HG03439 (cell line): ENCODE results near the gene AIDA.
"Not testable (repeated sequence)": the region's sequence is repeated elsewhere in the genome, so short reads cannot be mapped to it uniquely, and the experiment has no call there.

ENCODE experiments used
- ATAC-seq: cut with Tn5 transposase; IDR thresholded peaks from one replicate; pipeline ENCODE4 v1.9.1; 2021; ENCODE audit warnings: mild to moderate bottlenecking, moderate library complexity; ENCODE audit not compliant: unreplicated experiment

The AIDA gene

GRCh38 chr1:222712253-222713090 lies at the start of gene AIDA, which contains the start of gene BROX:
Gene AIDA (minus strand): TSS chr1:222712491. CDS start chr1:222712317, 174 bp downstream.
Gene BROX (plus strand): TSS chr1:222712564. CDS start chr1:222715700, 3,136 bp downstream.
- peak; percentile 85 for ATAC-seq

DNA sequence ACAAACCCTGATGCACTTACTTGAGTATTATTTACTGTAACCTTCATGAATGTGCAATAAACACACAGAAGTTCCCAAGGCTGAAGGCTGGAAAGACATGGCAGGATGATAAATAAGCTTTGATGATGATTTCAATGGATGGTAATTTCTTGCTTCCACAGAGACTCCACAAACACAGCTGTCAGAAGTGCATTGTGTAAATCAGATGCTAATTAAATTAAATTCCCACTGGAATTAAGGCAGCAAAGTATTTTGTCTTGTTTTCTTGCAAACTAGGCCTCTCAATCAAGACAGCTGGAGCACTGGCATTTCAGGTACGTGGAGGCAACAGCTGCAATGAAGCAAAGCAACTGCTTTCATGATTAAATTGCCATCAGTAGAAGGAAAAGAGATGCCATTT lies 48.8 kb upstream of the AIDA start:
- no peak for ATAC-seq

DNA sequence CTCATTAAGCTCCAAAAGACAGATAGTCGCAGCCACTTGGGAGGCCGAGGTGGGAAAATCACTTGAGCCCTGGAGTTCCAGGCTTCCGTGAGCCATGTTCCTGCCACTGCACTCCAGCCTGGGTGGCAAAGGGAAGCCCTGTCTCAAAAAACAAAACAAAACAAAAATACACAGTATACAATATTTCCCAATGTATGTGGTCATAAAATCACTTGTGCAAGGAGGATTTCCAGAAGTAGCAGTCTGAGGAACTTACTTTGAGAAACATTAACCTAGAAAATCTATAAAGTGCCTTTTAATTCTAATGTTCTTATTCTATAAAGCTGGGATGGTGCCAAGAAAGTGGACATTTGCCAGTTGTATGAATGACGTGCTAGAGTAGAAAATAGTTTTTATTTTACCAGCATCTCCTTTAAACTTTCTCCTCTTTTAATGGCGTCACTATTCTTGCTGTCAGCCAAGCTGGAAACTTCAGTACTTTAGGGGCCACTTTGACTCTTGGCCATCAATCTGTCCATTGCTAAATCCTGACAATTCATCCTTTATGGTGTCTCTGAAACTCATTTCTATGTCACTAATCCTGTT lies 47.3 kb upstream of the AIDA start:
- ATAC-seq = no peak

DNA sequence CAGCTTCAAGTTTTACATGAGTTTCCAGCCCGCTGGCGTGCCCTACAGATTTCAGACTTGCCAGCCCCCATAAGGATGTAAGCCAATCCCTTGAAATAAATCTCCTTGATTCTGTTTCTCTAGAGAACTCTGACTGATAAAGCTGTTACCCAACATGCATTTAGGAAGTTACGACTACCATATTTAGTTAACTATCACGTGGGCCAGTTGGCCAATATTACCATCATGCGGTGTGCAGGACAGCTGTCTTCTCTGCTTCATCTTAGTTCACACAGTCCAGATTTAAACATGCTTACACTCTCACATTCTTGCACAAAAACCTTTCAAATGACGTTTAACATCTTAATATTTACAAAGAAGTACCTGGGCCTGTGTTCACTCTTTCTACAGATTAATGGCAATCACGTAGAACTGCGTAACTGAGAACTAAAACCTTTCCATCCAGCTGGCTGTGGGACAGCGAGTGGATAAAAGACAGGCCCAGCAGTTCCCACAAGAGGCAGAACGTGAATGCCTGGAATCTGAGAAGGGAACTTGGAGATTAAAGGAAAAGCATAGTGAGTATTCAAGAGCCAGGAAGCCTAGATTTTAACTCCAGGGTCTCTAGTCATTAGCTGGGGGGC lies 45.5 kb upstream of the AIDA start:
- no peak for ATAC-seq

- no peak for ATAC-seq
Measured at GRCh38 chr1:222754366-222755139, 42.3 kb upstream of the AIDA start.

DNA sequence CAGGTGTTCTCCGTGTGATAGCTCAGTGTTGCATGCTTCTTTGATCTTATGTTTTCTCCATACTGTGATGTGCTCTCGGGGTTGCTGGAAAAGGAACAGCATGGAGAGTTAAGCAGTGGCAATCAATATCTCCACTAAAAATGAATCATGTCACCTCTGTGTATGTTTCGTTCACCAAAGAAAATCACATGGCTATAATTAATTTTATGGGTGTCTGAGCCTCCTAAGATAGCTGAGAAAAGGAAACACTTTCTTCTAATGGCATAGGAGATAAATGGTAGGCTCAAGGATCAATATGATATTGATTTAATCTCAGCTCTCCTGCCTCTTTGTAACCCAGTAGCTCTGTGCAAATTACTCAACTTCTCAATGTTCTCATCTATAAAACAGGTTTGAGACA lies 39.0 kb upstream of the AIDA start:
- ATAC-seq = no peak

DNA sequence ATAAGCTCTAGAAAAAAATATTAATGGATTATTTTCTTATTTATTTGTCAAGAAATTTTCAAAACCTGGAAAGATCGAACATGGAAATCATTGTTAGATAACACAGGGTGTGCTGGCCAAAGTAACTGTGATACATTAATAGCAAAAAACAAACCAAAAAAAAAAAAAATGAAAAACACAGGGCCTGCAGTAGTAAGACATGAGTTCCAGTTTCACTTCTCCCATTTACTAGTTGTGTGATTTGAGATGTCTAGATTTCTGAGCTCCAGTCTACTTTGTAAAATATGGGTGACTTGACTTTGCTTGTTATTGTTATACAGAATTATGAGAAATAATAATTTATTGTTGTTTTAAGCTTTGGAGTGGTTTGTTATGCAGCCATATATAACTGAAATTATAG lies 38.4 kb upstream of the AIDA start:
- no peak for ATAC-seq

- no peak for ATAC-seq
Measured at GRCh38 chr1:222749927-222750326, 37.6 kb upstream of the AIDA start.

DNA sequence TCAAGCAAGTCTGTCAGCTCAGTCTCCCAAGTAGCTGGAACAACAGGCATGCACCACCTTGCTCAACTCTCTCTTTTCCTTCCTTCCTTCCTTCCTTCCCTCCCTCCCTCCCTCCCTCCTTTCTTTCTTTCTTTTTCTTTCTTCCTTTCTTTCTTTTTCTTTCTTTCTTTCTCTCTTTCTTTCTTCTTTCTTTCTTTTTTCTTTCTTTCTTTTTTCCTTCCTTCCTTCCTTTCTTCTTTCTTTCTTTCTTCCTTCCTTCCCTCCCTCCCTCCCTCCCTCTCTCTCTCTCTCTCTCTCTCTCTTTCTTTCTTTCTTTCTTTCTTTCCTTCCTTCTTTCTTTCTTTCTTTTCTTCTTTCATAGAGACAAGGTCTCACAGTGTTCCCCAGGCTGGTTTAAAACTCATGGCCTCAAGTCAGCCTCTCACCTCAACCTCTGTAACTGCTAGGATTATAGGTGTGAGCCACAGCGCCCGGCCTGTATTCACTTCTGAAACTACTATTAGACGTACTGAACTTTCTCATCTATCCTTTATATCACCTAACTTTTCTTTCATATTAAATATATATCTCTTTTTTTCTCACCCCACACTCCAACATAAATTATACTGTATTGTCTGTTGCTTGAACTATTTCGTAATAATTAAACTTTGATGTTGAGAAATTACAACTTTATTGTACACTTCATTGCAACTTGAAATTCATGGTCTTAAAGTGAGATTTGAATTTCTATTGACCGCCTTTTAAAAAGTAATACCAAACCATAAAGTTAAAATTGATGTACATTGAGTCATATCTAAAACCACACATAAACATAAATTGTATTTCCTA lies 29.6 kb upstream of the AIDA start:
- ATAC-seq = not testable (repeated sequence)

GRCh38 chr1:222739929-222740328 lies 27.6 kb upstream of the AIDA start:
- no peak for ATAC-seq

- ATAC-seq = no peak
Measured at GRCh38 chr1:222739465-222739864, 27.2 kb upstream of the AIDA start.

- no peak for ATAC-seq
Measured at GRCh38 chr1:222736972-222737371, 24.7 kb upstream of the AIDA start, which contains the start of gene FAM177B. Gene FAM177B (plus strand): TSS chr1:222737202. CDS start chr1:222746546, 9,344 bp downstream.

DNA sequence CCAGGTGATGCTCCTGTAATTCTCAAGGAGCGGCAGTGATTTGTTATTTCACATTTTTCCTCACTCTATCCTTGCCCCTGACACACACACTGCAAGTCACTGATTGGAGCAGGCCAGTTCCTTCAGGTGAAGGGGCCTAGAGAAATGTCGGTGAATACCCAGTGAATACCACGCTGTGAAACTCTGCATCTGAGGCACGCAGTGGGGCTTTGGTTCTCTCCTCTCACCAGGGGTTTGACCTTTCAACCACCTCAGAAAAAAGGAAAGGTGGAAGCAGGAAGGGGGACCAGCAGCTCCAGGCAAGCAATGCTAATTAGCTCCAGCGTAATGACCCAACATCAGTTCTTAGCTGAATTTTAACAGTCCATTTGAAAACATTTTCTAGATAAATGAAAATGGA lies 24.2 kb upstream of the AIDA start:
- no peak for ATAC-seq

DNA sequence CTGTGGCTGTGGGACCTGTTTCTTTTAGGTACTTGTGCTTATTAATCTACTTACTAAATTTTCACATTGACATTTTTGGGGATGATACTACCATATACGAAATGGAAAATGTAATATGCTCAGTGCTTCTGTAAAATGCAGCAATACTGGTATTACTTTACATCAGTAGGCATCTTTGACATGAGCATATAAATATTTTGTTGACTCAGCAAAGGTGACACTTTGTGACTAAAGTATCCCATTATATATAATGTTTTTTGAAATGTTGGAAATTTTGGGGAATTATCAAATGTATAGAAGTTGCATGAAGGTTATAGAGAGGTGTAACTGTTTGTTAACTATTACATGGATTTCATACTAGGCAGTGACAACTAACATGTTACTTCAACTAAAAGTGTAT lies 22.4 kb upstream of the AIDA start:
- no peak for ATAC-seq

- ATAC-seq = peak; percentile 98
Measured at GRCh38 chr1:222732216-222733159, 20.2 kb upstream of the AIDA start.

- ATAC-seq = no peak
Measured at GRCh38 chr1:222730866-222731265, 18.6 kb upstream of the AIDA start.

DNA sequence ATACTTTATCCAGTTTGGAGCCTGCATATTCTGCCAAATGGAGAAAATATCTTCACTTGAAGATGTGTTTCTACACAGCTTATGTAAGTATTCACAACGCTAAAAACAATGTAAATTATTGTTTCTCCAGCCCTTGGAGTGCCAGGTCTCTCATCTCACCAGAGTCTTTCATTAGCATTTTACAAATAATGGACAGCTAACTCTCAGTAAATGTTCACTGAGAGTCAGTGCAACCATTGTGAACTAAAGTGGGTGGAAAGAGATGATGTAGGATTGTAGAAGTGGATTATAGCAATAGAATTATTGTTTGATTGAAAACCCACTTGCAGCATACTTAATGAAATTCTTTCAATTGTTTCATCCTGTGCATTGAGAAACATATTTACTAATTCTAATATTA lies 16.5 kb upstream of the AIDA start:
- no peak for ATAC-seq

- ATAC-seq = no peak
Measured at GRCh38 chr1:222716393-222716792, 4.1 kb upstream of the AIDA start.
